GM18511 (cell line): ENCODE results near the gene NOBOX.
"Not testable (repeated sequence)": the region's sequence is repeated elsewhere in the genome, so short reads cannot be mapped to it uniquely, and the experiment has no call there.

Source experiments
- ATAC-seq: cut with Tn5 transposase; IDR thresholded peaks from one replicate; pipeline ENCODE4 v1.9.1; 2021; ENCODE audit warnings: mild to moderate bottlenecking, moderate library complexity; ENCODE audit not compliant: unreplicated experiment

Gene NOBOX

GRCh38 chr7:144403649-144404061 lies at the start of gene NOBOX:
Gene NOBOX (minus strand): TSS chr7:144403693.
- ATAC-seq: no peak

GRCh38 chr7:144452064-144452463 lies 48.6 kb upstream of the NOBOX start:
- ATAC-seq: peak; percentile 85

DNA sequence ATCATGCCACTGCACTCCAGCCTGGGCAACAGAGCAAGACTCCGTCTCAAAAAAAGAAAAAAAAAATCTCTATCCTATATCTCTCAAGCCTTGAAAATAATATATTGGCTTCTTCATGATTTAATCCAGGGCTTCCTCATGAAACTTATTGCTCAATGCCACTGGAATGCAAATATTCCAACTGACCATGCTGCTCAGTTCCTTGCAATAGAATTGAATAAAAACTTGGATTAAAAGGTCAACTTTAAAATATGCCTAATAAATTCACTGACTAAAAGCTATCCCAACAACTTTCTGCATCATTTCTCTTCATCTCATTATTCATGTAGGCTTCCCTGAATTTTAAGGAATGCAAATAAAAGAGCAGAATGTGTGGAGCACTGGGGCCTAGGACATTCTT lies 42.1 kb upstream of the NOBOX start:
- no peak for ATAC-seq

DNA sequence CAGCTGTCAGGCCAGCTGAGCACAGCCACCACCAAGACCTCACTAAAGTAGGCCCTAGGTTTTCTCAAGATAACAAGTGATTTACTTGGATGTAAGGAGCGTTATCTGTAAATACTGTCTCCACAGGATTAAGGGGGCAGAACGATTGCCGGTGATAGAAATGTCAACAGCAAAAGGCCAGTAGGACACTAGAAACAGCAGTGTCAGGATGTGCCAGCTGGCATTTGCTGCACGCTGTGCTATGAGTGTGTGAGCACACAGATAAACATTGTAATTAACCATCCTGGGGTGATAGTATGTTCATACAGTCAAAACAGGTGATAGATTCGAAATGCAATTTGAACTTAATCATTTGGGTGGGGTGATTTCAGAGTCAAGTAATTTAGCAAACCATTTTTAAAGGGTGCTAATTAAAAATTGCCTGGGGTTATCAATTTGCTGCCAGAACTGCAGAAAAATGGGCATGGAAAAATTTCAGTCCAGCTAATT lies 36.3 kb upstream of the NOBOX start:
- ATAC-seq: no peak

DNA sequence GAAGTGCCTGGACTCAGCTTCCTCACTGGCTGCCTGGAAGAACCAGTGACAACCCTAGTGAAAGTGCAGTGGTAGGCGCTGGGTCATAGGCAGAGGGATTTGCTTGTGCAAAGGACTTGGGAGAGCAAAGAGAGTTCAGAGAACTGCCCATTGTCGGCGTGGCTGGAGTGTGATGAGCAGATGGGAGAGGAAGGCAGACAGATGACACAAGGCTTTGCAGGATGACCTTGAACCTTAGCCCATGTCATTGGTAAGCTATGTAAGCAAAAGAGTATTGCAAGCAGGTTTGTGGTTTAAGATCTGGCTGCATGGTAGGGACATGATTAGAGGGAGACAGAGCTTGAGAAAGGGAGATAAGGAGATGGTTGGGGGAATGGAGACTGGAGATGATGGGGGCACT lies 35.3 kb upstream of the NOBOX start:
- ATAC-seq: no peak

- peak; percentile 82 for ATAC-seq
Observed at GRCh38 chr7:144437370-144438191, 34.1 kb upstream of the NOBOX start.

DNA sequence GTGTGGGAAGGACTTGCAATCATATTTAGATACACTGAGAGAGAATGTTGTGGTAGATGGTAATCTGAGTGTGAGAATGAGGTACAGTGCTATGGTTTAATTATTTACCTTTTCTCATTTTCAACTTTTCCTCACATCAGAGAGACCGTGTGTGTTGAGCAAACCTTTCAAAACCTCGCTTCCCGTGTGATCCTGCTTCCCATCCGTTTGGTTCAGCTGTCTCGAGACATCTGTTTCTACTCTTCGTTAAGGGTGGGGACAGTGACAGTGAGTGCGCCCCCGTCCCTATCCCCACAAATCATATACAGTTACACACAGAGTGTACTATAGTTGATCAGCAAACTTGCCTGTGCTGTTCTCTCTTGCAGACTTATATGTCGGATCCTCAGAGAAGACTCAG lies 33.0 kb upstream of the NOBOX start:
- no peak for ATAC-seq

DNA sequence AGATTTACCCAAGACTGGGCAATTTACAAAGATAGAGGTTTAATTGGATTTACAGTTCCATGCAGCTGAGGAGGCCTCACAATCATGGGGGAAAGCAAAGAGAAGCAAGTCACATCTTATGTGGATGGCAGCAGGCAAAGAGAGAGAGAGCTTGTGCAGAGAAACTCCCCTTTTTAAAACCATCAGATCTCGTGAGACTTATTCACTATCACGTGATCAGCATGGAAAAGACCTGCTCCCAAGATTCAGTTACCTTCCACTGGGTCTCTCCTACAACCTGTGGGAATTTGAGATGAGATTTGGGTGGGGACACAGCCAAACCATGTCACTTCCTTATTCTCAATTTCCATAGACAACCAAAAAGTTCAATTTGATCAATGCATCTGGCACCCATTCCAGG lies 24.9 kb upstream of the NOBOX start:
- ATAC-seq: no peak

- ATAC-seq: not testable (repeated sequence)
Observed at GRCh38 chr7:144427539-144427938, 24.0 kb upstream of the NOBOX start.

- ATAC-seq: not testable (repeated sequence)
Observed at GRCh38 chr7:144418931-144419330, 15.4 kb upstream of the NOBOX start.

DNA sequence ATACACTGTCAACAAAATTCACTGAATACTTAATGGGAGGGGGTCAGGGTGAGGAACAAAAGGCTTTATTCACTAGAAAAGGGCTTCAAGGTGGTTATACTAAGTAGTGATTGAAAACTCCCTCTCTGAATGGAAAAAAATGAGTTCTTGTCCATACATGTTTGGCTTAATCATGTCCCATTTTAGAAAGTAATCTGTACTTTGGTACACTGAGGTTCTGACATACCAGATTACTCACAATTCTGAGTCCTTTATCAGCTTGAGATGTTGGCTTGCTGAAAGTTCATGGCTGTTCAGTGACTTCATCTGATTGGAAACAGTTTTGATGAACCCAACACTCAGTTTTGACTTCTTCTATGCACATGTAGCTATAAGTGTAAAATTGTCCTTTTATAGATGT lies 12.8 kb upstream of the NOBOX start:
- ATAC-seq: no peak

DNA sequence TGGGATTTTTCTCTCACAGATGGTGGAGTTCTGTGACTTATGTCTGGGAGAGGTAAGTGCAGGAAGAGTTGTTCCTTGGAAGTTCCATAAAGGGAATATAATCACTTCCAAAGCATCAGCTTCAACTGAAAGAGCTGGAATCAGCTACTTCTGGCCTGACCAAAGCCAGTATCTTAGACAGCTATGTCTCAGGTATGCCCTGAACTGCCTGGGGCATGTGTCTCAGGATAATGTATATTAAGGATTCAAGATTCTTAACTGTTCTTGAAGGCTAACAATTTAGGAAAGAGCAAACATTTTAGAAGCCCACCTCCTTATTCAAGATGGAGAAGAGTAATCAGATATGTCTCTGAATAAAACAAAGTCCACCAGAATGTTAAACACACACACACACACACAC lies 12.4 kb upstream of the NOBOX start:
- ATAC-seq: no peak

DNA sequence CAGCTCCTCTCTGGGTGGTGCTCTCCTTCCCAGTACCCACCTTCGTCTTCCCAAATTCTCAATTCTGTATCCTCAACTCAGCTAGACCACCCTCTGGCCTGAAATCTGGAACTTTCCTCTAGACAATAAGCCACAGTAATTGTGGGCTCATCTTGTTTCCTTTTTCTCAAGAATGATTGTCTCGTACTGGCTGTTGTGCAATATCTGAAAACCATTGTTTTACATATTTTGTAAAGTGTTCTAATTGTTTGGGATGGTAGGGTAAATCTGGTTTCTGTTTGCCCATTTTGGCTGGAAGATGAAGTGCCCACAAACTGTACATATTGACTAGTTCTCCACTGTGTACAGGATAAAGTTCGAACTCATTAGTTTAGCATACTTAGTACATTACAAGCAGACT lies 11.3 kb upstream of the NOBOX start:
- no peak for ATAC-seq

GRCh38 chr7:144410441-144410840 lies 6.9 kb upstream of the NOBOX start:
- no peak for ATAC-seq

DNA sequence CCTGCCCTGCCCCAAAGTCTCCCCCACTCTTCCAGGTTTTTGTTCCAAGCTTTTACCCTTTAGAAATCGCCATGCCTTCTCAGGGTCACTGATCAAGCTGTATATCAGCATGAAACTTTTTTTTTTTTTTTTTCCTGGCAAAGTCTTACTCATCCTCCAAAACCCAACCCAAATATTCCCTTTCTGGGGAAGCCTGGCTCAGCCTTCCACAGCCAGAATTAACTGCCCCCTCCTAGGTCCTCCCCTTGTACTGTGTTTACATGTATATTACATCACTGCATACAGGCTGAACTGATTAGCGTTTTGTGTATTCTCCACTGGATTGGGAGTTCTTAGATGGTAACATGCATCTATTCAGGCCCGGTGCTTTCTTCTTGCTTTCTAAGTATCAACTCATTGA lies 4.6 kb upstream of the NOBOX start:
- ATAC-seq: no peak

DNA sequence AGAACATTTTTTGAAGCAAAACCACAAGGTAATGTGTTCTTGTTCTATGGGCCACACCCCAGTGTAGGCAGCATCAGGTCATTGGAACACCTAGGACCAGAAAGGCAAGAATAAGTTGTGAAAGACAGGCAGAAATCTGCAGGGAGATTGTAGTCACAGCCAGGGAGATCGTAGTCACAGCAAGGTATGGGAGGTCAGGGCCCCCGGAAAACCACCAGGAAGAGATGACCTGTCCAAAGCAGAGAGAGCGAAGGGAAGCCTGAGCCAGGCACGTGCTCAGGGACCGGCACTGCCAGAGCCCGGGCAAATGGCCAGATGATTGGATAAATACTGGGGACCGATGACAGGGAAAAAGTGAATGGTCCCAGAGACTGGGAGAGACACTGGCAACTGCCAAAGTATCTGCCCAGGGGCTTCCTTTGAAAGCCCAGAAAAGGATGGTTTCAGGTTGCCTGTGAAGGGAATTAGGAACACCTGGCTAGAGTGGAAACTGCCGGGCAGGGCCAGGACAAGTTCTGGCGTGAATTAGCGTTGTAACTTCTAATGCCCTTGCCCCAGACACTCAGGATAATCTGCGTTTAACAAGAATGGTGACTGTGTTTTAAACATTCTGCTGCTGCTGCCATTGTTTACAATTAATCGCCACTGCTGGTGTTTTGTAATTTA lies 3.9 kb upstream of the NOBOX start:
- ATAC-seq: no peak

GRCh38 chr7:144404946-144405345 lies 1.5 kb upstream of the NOBOX start:
- ATAC-seq: no peak

- no peak for ATAC-seq
Observed at GRCh38 chr7:144403102-144403501, 391 bp downstream of the NOBOX start.

DNA sequence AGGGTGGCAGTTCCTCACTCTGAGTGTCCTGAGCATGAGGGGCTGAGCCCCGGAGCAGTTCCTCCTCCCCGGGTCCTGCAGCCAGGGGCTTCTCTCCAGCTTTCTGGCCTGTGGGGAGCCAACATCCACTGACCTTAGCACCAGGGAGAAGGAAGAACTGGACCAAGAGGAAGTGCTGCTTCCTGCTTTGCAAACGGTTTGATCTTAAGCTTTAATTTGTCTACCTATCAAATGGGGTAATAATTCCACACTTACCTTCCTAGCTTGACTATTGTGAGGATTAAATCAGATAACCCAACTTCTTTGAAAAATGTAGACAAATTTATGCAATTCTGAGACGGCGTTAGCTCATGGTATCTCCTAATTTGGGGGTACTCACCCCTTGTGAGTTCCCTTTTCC lies 2.0 kb downstream of the NOBOX start:
- ATAC-seq: no peak

DNA sequence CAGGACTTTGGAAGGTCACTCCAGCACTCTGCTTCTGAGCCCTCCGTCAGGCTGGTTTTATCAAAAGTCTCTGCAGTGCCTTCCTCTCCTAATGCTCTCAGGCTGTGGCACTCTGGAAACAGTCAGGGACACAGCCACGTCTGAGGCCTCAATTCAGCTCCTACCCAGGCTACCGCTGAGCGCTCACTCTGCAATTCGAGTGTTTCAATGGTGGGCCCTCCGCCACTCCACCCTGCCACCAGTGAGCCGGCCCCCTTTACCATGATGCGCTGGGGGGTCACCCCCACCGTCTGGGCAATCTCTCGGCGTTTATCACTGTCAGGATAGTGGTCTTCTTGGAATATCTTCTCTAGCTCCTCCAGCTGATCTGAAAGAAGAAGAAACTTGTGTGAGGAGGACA lies 3.5 kb downstream of the NOBOX start:
- ATAC-seq: no peak

- ATAC-seq: no peak
Observed at GRCh38 chr7:144398911-144399310, 4.6 kb downstream of the NOBOX start.

DNA sequence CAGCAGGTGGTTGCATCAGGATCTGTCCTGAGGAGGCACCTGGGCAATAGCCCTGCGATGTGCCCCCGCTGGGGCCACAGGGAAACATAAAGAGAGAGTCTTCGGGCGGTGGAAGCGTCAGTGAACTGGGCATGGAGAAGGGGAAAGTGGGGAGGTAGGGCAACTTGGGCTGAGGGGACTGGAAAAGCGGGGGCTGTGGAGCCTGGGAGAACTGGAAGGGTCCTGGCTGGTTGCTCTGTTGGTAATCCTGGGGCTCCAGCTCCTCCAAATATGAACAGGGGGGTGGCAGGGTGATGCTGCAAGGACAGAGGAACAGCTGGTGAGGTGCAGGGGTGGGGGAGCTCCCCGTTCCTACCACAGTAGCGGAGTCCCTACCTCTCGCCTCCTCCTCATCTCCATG lies 5.2 kb downstream of the NOBOX start:
- ATAC-seq: no peak
